T-helper 1 cell treated with Interleukin-12 subunit alpha and Interleukin-12 subunit beta and Interleukin-4 antibody, amounts not matched to agents 30 ng/mL and 1 ng/mL, for 36 hours (primary cell): ENCODE data around the gene OSBP2. TPM values are rescaled to one million over a fixed set of nuclear protein-coding genes. Genes with fewer than 3 reads are reported as not detected.

Experiments used
- intact Hi-C: fragments of 100-400 bp; cut with micrococcal nuclease; formaldehyde crosslinking; loops from one replicate; pipeline ENCODE4 v1.15.1; 2024
- total RNA-seq: library from RNA; stranded (reverse); gene quantifications from 2 replicates; pipeline ENCODE4 v1.2.3, GENCODE V29; 2022

OSBP2 gene
- total RNA-seq, 1 donor from 2014 or later: 4.1 TPM

DNA sequence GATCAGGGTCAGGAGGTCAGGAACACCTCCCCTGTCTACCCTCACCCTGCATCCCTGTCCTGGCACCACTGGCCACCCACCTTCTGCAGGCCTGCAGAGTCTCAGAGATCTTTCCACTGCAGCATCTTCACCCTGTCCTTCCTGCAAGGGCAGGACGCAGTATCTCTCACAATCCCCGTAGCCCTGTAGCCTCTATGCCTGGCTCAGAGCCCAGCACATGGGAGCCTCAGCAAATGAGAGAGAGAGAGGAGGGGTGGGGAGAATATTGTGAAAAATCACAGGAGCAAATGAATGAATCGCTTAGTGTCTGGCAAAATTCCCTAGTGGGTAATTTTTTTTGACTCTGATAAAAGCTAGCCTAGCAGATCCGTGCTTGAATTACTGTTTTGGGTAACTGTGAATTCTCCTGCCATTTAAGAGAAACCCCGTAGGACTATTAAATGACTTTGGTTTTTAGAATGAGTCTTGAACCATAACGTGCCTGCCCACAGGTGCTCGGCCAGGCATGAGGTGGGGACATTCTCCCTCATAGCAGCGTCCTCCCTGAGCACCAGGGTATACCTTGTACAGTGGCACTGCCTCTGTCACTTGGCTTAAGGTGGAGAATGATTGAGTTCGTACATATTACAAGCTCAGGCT, 182.4 kb downstream of the OSBP2 start:
- intact Hi-C loops: no loop called here

DNA sequence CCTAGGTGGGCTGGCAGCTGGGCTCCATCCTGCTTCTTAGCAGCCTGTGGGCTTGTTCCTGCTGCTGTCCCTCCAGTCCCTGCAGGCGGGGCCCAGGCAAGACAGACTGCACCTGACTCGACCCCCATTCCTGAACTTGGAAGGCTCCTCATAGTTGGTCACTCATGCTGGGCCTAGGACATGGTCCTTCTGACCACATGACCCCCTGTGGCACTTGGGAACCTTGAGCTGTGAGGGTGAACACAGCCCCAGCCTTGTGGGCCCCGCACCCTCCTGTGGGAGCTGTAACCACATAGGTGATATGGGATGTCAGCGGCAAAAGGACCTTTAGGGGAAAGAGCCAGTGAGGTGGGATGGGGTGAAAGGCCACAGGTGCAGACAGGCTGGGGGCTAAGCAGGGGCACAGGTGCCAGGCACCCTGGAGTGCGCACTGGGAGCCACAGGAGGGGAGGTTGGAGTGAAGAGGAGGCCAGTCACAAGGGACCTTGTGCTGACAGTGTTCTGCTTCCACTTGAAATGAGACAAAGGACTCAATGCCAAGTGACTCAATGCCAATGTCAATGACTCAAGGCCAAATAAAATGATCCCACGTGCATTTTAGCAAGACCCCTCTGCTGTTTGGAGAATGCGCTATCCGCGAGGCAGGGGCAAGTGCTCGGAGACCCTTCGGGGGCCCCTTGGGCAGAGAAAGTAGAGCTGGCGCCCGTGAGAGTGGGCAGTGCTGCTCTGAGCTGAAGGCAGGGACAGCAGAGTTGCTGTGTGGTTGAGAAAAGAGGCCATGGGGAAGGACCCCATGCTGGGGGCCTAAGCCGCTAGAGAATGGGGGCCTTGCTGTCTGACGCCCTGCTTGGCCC, 183.2 kb downstream of the OSBP2 start:
- intact Hi-C loops: no loop called here

DNA sequence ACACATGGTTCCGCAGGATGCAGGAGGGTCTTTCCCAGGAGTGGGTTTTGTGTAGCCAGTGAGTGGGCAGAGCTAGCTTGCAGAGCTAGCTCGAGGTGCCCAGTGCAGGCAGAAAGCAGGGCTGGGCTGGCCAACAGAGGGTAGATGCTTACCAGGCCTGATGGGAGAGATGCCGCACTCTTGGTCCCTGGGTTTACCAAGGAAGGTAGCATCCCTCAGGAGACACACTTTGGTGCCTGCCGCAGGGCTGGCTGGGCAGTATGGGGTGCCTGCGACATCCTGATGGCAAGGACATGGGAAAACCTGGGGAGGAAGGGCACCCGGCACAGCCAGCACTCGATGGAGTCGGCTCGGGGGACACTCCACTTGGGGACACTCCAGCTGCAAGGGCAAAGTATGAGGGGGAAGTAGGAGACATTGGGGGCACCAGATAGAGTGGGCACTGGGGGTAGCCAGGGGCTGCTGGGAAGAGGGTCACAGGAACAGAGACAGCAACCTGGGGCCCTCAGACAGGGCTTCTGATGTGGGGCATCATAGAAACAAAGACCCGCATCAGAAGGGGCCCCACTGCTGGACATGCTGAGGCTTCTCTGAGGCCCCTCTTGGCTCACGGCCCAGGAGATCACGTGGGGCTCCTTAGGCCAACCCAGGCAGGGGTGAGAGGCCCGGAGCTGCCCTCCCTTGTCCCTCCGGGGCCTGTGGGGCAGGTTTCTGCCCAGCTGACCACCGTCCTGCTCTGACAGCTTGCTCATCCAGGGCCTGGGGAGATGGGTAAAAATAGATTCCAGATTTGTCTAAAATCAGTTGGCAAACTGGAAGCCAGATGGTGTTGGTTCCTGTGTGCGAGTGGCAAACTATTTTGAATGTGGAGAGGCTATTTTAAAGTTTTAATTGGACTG, 184.1 kb downstream of the OSBP2 start:
- intact Hi-C loops: no loop called here

DNA sequence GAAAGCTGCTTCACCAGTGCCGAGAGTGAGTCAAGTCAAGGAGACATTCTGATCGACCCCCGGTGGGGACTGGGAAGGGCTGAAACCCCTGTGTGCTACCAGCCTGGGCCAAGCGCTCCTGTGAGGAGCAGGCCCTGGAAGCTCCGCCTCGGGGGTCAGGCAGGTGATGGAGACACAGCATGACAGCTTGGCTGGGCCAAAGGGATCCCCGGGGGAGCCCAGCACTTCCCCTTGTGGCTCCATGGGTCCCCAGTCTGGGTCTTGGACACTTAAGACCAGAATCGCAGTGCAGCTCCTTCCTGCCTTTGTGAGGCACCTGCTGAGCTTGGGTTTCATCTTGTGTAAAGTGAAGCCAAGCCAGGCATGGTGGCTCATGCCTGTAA, 184.7 kb downstream of the OSBP2 start:
- intact Hi-C loops: no loop called here

DNA sequence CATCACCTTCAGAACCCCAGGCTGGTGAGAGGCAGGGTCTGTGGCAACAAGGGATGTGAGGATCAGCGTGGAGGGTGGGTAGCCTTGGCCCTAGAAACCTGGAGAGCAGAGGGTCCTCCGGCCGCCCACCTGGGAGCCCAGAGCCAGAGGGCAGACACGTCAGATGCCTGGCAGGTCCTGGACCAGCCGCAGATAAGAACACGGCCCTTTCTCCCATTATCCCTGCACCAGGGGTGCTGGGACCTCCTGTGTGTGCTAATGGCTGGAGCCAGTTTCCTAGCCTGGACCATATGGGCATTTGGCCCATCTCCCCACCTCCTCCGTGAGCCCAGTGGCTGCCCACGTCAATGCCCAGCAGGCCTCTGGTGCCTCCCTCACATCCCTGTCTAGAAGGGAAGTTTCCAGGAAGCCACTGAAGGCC, 185.5 kb downstream of the OSBP2 start:
- intact Hi-C loops: no loop called here

DNA sequence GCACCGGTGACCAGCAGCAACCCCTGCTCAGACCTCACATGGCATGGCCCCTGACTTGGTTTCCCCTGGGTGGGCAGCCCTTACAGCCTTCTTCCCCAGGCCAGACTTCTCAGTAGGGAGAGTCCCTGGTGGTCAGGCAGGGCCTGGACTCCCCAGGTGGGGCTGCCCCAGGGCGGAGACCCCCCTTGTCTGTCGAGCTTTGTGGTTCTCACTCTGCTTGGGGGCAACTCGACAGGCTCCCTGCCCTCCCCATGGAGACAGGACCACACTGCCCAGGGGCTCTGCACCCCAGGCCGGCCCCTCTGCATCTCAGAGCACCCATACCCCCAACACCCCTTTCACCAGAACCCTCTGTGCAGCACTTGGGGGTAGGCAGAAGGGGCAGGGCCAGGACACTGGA, 186.2 kb downstream of the OSBP2 start:
- intact Hi-C loops: no loop called here

DNA sequence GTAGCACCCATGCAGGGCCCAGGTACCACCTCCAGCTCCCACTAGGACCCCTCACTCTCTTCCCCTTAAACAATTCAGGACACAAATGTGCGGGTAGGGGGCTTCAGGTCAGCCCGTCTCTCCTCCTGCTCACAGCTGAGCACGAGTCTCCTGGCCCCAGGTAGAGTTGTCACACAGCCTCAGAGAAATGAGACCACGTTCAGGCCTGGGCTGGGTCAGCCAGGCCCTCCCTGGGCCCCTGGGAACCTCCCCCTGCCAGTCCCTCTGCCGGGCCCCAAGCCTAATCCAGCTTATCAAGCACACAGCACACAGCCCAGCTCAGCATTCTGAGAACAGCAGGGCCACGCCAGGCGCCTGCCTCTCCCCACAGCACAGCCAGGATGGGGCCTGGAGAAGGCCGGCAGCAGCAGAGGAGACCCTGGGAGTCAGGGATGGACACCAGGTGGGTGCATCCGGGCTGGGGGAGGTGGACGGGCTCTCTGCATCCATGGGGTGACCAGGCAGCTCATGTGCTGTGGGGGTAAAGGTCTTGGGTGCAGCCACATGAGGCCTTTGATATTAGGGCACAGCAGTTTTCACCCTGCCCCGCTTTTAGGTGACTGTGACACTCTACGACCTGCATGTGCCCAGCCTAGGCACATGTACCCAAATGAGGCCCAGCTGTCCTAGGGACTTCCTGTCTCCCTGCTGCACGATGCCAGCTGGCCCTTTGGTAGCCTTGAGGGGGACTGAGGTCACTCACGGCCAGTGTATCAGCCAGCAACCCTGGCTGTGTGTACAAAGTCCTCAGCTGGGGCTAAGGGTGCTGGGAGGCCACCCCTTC, 186.9 kb downstream of the OSBP2 start:
- intact Hi-C loops: no loop called here

DNA sequence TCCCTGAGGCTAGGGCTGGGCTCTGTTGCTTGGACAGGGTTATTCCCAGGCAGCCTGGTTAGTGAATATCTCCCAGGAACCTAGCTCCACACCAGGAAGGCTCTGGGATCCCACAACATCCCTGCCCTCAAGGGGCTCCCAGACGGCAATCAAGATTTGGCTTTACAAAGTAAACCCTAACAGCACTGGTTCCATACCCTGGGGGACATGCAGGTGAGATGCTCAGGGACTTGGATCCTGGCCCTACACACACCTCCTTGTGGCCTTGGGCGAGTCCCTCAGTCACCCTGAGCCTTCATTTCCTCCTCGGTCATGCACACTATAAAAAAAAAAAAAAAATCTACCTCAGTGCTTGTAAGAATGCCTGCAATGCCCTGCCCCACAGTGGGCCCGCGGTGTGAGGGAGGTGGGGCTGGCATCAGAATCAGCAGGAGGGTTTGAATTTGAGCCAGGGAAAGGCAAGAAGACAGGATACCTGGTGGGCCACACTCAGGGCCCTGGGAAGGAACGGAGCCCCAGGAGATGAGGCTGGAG, 187.6 kb downstream of the OSBP2 start:
- intact Hi-C loops: no loop called here

DNA sequence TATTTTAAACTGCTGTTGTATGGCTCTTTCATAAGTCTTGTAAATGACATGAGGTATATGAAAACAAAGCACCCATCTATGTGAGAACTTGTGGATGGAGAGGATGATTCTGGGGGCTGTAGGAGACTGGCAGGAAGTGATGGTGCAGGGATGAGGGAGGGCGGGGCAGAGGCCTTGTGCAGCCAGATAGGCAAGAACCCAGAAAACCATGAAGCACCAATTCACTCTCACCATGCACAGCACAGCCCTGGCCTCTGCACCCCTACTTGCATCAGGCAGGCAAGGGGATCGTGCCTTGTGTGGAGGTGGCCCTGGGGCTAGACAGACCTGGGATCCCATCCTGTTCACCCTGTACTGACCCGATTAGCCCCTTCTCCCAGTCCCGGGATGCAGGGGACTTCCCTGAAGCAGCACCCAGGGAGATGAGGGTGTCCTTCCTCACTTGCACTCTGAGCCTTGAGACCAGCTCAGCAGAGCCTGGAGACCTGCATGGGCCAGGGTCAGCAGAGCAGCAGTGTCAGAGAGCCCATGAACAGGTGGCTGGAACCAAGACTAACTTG, 188.4 kb downstream of the OSBP2 start:
- intact Hi-C loops: no loop called here

DNA sequence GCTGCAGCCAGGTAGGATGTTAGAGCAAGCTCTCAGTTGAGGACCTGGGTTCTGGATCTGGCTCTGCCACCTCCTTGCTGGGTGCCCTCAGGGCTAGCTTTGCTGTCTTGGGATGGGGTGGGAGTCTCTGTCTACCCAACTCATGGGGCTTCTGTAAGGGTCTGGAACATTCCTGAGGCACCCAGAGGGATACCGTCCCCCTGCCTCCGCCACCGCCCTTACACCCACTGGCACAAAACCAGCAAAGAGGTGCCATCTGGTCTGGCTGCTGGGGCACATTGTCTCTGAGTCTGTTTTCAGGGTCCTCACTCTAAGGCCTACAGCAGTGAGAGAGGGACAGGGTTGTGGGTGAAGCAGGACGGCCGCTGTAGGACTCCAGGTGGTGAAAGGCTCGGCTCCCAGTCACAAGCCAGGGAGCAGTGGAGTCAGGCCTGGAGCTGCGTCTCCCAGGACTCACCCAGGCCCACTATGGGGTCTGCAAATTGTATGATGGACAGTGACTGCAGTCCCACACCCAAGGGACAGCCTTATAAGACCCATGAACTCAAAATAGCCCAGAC, 189.0 kb downstream of the OSBP2 start:
- intact Hi-C loops: no loop called here

DNA sequence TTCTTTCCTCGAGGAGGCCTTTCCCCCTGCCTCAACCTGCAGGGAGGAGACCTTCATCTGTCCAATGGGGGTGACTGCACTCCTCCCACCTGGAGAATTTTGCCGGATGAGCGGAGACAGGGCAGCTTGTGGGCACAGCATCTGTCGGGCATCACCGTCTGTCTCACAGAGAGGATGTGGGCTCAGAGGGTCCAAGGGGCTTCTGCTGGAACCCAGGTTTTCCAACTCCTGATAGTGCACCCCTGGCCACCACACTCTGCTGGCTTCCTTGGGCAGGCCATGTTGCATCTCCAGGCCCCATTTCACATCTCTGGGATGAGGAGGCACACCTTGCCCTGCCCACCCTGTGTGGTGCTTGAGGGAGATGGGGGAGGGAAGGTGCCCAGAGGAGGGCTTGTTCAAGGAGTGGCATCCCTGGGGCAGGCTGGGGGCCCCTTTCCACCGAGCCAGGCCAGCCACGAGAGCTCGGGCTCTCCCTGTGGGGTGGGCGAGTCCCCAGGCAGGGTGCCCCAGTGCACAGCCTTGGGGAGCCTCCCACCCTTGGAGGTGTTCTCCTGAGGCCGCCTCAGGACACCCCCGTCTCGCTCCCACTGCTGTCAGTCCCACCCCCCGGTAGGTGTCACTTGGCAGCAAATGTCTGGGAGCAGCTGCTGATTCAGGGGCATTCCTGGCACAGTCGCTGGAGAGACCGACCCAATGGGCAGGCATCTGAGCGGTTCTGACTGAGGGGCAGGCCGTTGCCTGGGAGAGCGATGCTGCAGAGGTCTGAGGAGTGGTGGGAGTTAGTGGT, 189.7 kb downstream of the OSBP2 start:
- intact Hi-C loops: no loop called here

DNA sequence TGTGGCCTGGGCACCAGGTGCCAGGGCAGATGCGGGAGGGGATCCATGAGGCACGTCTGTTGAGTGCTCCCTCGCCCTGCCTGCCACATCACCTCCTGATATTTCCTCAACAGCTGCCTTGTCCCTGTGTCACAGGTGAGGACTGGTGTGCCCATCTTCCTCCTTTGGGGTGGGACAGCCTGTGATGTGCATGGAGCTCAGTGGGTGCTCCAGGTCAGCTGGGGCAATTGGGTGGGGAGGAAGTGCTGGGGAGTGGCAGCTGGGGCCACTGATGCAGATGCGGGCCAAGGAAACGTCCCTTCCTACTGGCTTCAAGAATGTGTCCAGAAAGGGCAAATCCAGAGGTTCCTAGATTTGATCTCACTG, 190.3 kb downstream of the OSBP2 start:
- intact Hi-C loops: no loop called here

DNA sequence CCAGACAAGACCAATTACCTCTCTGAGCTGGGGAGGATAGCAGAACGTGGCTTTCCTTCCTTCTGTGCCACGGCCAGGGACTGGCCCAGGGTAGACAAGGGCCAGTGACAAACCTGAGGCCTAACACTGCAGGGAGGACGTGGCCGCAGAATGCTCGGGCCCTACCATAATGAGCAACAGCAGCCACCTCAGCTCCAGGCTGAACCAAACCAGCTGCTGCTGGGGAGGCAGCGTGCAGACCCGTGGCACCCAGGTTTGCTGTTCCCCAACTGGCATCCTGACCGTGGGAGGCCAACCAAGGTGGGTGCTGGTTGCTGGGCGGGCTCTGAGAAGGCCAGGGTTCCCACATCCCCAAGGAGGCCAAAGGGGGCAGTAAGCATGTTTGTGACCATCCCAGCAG, 190.9 kb downstream of the OSBP2 start:
- intact Hi-C loops: no loop called here

DNA sequence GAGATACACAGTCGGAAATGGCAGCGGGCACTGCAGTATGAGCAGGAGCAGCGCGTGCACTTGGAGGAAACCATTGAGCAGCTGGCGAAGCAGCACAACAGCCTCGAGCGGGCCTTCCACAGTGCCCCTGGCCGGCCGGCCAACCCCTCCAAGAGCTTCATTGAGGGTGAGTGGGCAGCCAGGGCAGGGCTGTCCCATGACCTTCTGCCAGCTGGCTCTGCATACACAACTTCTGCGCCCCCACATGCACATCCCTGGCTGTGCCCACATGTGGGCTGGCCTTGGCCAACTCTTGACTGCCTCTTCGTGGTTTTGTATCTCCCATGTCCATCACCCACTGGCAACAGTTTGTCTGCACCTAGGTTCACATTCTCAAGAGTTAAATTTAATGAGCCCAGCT, 192.8 kb downstream of the OSBP2 start:
- intact Hi-C loops: no loop called here

DNA sequence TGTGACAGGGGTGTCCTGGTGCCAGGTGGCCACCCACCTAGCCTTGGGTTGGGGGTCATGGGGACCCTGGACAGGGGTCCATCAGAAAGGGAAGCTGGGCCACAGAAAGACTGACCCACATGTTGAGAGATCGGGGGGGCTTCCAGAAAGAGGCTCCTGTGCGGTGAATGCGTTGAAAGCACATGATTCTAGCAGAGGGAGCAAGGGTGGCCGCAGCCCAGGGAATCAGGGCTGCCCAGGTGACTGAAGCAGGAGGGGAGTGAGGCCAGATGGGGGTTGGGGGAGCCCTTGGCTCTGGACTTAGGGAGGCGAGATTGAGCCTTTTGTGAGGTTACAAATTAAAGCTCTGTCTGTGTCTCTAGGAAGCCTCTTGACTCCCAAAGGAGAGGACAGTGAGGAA, 193.2 kb downstream of the OSBP2 start:
- intact Hi-C loops: no loop called here

DNA sequence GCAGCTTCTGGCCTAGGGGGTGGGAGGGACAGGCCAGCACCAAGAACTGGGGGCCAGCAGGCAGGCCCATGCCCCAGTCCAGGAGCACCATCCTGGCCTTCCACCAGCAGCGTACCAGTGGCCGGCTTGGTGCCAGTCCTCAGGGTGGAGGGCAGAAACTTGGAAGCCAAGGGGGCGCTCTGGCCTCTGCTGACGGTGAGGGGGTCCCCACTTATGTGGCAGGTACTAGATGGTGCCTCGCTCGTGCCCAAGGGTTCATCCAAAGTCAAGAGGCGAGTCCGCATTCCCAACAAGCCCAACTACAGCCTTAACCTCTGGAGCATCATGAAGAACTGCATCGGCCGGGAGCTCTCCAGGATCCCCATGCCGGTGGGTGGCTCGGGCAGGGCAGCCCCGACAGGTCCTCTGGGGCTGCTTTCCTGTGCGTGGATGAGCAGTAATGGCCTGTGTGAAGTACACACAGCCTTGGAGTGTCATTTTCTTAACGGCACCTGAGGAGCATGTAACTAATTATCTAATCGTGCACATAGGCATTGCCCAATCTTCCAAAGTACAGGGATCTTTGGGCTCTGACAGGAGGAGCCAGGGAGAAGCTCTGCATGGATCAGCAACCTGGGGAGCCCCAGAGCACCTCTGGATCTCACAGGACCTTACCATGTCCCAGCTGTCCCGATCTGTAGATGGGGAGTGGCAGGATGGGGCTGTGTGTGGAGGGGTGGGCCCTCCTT, 194.8 kb downstream of the OSBP2 start:
- intact Hi-C loops: no loop called here

DNA sequence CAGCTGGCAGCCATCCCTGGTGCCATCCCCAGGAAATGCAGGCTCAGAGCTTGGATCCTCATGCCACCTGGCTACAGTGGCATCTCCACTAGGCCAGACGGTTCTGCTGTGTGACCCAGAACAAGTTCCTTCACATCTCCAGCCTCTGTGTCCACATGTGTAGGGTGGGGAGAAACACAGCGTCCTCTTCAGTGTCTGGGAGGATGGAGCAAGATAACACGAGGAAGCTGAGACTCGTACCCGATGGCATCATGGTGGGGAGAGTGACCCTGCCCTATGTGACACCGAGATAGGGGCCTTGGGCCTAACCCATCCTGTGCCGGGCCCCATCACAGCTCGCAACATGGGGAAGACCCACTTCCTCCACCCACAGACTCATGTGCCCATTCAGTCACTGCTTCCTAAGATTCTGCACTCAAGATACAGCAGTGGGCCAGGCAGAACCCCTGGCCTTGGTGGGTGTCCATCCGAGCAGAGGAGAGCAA, 195.4 kb downstream of the OSBP2 start:
- intact Hi-C loops: loop anchor here (1.0 kb wide), 2 partner anchors 127 to 256 kb away; no protein-coding TSS in a partner anchor

DNA sequence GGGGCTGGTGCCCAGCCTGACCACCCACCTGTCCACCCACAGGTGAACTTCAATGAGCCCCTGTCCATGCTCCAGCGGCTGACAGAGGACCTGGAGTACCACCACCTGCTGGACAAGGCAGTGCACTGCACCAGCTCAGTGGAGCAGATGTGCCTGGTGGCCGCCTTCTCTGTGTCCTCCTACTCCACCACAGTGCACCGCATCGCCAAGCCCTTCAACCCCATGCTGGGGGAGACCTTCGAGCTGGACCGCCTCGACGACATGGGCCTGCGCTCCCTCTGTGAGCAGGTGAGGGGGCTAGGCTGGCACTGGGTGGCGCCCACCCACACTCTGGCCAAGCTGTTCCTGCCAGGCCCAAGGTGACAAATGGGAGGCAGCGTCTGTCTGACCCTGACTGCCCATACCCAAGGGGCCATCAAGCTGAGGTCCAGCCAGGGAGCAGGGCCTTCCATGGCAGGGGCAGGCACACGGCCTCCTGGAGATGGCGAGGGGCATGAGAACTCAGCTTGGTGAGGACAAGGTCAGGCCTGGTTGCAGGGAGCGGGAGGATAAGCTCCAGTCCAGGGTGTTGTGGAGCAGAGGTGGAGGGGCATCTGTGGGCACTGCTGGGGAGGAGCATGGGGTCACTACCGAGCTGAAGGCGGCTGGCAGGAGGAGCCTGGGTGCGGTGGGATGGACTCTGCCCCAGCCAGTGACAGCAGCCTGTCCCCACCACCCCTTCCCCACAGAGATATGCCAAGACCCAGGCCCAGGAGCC, 196.2 kb downstream of the OSBP2 start:
- intact Hi-C loops: loop anchor here (1.0 kb wide), 2 partner anchors 128 to 257 kb away; no protein-coding TSS in a partner anchor
